HG03571 (cell line): ENCODE measurements around the gene FEZF1.

Experiments
- ATAC-seq: cut with Tn5 transposase; IDR thresholded peaks from one replicate; pipeline ENCODE4 v1.9.1; 2021; ENCODE audit not compliant: unreplicated experiment

Gene FEZF1

GRCh38 chr7:122273117-122273516 lies 31.4 kb downstream of the FEZF1 start:
- ATAC-seq = no peak

DNA sequence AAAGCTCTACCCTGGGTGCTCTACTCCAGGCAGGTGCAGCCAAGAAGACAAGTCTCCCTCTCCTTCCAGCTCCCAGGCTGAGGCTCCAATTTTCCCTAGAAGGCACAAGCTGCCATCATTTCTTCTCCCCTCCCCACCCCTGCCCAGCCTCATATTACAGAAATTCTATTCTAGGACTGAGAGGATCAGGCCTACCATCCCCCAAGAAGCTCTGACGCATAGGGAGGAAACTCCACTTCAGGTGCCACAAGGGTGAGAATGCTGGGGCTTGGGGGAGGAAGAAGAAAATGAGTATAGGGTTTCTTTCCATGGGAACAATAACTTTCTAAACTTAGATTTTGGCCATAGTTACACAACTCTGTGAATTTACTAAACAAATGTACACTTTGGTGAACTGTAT lies 35.3 kb downstream of the FEZF1 start:
- no peak for ATAC-seq

- ATAC-seq = no peak
Observed at GRCh38 chr7:122268101-122268500, 36.4 kb downstream of the FEZF1 start.

DNA sequence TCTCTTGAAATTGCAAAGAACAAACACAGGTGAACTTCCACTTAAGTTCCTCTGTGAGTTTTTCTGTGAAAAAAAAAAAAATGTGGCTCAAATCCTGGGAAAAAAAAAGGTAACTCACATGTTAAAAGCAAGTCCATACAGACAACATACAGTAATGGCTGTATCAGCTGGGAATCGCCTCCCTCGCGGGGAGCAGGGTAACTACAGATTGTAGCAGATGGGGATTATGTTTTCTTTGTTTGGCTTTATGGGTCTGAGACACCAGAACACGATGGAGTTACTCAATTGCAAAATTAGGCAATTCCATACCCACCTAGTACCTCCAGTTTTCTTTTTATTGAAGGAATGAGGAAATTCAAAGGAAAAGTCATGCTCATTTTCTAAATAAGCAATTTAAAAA lies 42.3 kb downstream of the FEZF1 start:
- ATAC-seq = no peak

DNA sequence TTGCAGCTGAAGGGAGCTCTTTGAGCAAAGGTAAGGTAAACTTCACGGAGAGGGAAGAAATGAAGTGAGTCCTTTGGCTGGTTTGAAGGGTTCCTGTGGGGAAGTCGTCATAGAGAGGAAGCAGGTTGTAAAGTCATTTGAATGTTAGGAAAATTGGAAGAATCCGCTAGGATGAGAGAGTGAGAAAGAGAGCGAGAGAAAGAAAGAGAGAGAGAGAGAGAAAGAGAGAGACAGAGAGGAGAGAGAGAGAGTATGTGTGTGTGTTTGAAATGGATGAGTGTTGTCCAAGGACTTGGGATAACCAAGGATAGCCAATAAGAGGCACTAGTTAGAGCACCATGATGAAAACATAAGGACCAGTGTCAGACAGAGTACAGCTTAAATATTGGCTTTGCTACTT lies 43.1 kb downstream of the FEZF1 start:
- no peak for ATAC-seq

DNA sequence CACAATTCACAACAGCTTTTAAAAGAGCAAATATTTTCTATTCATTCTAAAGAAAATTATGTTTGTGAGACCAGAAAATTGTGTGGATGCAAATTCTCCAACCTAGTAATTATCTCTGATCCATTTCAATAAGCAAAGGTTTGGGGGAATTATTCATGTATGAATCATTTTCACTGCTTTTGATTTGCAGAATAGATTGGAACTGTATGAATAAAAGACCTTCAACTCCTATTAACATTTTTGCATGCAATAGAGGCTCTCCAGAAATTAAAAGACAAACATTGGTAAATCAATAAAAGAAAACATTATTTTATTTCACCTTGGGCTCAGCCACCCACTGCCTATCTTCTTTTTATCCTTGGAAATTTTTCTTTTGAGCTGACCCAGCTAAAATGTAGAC lies 43.5 kb downstream of the FEZF1 start:
- no peak for ATAC-seq

DNA sequence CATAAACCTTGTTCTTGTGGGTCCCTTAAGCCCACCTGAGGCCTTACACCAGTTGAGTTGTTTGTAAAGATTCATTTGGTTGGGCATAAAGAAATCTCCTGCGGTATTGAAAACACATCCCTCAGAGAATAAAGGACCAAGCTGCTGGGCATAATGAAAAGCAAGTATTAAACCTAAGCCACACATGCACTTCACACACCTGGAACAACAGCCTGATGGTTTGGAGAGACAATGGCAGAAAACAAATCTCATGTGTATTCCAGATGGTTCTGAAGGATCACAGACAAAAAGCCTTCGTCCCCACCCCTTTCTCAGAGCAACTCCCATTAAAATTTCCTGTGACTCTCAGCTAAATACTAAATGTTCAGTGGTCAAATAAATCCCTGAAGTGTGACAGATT lies 44.2 kb downstream of the FEZF1 start:
- no peak for ATAC-seq

GRCh38 chr7:122258971-122259370 lies 45.6 kb downstream of the FEZF1 start:
- no peak for ATAC-seq

DNA sequence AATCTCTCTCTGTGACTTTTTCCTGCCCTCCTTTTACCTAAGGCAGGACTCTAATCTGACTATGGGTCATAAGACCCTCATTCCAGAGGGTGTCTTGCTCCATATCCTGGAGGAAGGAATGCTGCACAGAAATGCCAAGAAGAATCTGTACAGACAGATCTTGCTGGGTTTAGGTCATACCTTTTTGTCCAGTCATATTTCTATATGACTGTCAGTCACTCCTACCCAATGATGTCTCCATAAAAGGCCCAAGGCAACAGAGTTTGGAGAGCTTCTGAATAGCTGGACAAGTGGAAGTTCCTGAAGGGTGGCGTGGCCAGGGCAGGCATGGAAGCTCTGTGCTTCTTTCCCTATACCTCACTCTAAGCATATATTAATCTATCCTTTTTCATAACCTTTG lies 47.5 kb downstream of the FEZF1 start:
- ATAC-seq = no peak

GRCh38 chr7:122256046-122256445 lies 48.5 kb downstream of the FEZF1 start:
- ATAC-seq = no peak

DNA sequence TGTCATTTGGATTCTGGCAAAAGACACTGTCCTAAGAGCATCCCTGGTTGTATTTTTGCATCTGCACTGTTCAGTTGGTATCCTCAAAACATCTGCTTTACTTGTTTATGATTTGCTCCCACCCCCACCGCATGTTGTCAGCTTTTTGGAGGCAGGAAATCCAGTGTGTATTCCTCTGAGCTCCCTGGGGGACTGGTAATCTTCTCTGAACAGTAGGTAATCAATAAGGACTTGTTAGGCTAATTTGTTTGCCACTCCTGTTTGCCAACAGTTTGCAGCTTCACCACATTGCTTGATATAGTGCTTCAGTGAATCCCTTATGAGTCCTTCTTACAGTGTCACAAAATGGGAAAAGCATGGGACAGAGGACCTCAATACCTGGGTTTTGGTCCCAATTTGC lies 49.1 kb downstream of the FEZF1 start:
- no peak for ATAC-seq
